Activated CD8-positive, alpha-beta T cell treated with anti-CD3 and anti-CD28 coated beads, Interleukin-2, amount 10 ng/mL, durations not matched to agents 7 days and 5 days (primary cell): ENCODE measurements around the gene MINDY4. TPM values are rescaled to one million over a fixed set of nuclear protein-coding genes. Genes with fewer than 3 reads are reported as not detected.

Experiments
- ATAC-seq: fragments of 150-1000 bp; cut with Tn5 transposase; one replicate; pipeline ENCODE4 v1.10.0; 2021; ENCODE audit warnings: moderate library complexity
- CTCF ChIA-PET: fragments of 350-600 bp; sonication (Branson Sonifier 250); formaldehyde crosslinking; loops from one replicate; lab custom pipeline; 2021; ENCODE audit warnings: antibody characterized with exemption; lab: Charles Lee
- POLR2A ChIA-PET: fragments of 350-600 bp; sonication (Branson Sonifier 250); formaldehyde crosslinking; loops from one replicate; lab custom pipeline; 2021; ENCODE audit warnings: antibody characterized with exemption; lab: Charles Lee
- DNase-seq: peaks from one replicate; pipeline ENCODE4 v3.0.0-alpha.2; 2020
- H3K27ac Mint-ChIP-seq: one replicate; pipeline ENCODE4 v1.8.0; 2021; ENCODE audit warnings: mild to moderate bottlenecking, mixed read lengths
- H3K27me3 Mint-ChIP-seq: one replicate; pipeline ENCODE4 v1.8.0; 2021; ENCODE audit warnings: low read depth, mixed read lengths
- H3K36me3 Mint-ChIP-seq: one replicate; pipeline ENCODE4 v1.8.0; 2021; ENCODE audit warnings: low read depth, mixed read lengths
- H3K4me1 Mint-ChIP-seq: one replicate; pipeline ENCODE4 v1.8.0; 2021; ENCODE audit warnings: low read depth, mixed read lengths
- H3K4me3 Mint-ChIP-seq: one replicate; pipeline ENCODE4 v1.8.0; 2021; ENCODE audit warnings: mild to moderate bottlenecking, mixed read lengths
- H3K9me3 Mint-ChIP-seq: one replicate; pipeline ENCODE4 v1.8.0; 2022; ENCODE audit warnings: mixed read lengths; ENCODE audit not compliant: insufficient read depth
- total RNA-seq, 2 experiments: library from RNA; stranded (reverse); gene quantifications; one replicate each; pipeline ENCODE4 v1.2.3, GENCODE V29; 2021

The MINDY4 gene
- total RNA-seq, 2 experiments from 2014 or later, result 1.3 to 1.5 TPM

GRCh38 chr7:30778255-30779025 lies 7.2 kb downstream of the MINDY4 start:
- ChIA-PET CTCF (interaction anchor here (0.9 kb wide), 1 partner anchor 344 kb away, joined by 3 read pairs; no protein-coding TSS in a partner anchor), POLR2A (no interaction called here)
- ATAC-seq (no peak), DNase-seq (no peak)
- H3K27me3 Mint-ChIP-seq, result no peaks in the 10 kb centered on the region
- no peak overlapping the region for H3K27ac Mint-ChIP-seq
- H3K4me3 Mint-ChIP-seq, result no peak overlapping the region
- H3K36me3 Mint-ChIP-seq, result no peaks in the 10 kb centered on the region
- H3K4me1 Mint-ChIP-seq, result no peaks in the 10 kb centered on the region
- H3K9me3 Mint-ChIP-seq, result no peaks in the 10 kb centered on the region

DNA sequence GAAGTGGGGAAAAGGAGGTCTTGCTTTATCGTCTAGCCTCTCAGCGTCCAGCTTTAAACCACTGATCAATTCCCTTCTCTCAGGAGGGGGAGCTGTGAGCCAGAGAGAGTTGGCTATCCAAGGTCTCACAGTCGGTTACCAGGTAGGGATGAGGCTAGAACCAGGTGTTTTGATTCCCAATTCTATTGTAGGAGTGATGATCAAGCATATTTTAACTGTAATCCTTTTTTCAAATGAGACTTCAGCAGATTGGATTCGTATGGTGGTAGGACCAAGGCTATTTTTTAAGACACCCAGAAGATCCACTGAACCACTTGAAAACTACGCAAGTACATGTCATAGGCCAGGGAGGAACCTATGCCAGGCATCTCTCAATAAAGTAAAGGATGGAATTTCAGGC lies 8.4 kb downstream of the MINDY4 start:
- Mint-ChIP-seq H3K4me3 (no peak overlapping the region), H3K4me1 (no peaks in the 10 kb centered on the region), H3K9me3 (no peaks in the 10 kb centered on the region), H3K27ac (no peak overlapping the region), H3K36me3 (no peaks in the 10 kb centered on the region), H3K27me3 (no peaks in the 10 kb centered on the region)
- no peak for DNase-seq
- ChIA-PET POLR2A (no interaction called here), CTCF (no interaction called here)
- ATAC-seq, result no peak

DNA sequence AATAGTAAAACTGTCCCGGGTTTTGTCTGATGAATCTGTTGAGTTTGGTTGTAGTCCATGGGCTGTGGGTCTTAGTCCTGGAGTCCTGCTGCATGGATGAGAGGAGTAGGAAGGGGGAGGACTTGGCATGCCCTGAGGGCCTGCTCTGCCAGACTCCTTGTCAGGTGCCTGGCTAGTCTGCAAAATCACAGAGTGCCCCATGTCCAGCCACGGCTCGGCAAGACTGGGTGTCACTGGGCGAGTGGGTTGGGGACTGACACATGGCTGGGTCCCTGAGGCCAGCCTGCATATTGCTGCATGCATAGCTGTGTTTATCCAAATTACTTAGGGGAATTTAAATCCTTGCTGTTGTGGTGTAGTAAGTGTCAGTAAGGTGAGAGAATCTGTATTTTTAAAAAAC lies 9.7 kb downstream of the MINDY4 start:
- ChIA-PET CTCF (no interaction called here), POLR2A (no interaction called here)
- DNase-seq (no peak), ATAC-seq (no peak)
- no peak overlapping the region for H3K27ac Mint-ChIP-seq
- no peaks in the 10 kb centered on the region for H3K36me3 Mint-ChIP-seq
- no peaks in the 10 kb centered on the region for H3K27me3 Mint-ChIP-seq
- H3K4me1 Mint-ChIP-seq, result no peaks in the 10 kb centered on the region
- H3K9me3 Mint-ChIP-seq, result no peaks in the 10 kb centered on the region
- no peak overlapping the region for H3K4me3 Mint-ChIP-seq

GRCh38 chr7:30782690-30783089 lies 11.5 kb downstream of the MINDY4 start:
- ChIA-PET POLR2A (no interaction called here), CTCF (interaction anchor here (0.9 kb wide), 1 partner anchor 42 kb away, joined by 3 read pairs; no protein-coding TSS in a partner anchor)
- no peak overlapping the region for H3K27ac Mint-ChIP-seq

GRCh38 chr7:30785786-30786185 lies 14.6 kb downstream of the MINDY4 start:
- no peak for DNase-seq
- no peaks in the 10 kb centered on the region for H3K27me3 Mint-ChIP-seq
- no peak overlapping the region for H3K4me3 Mint-ChIP-seq
- peaks cover 2% of the 10 kb centered on the region for H3K4me1 Mint-ChIP-seq
- H3K36me3 Mint-ChIP-seq, result no peaks in the 10 kb centered on the region
- POLR2A ChIA-PET, result no interaction called here
- no peak for ATAC-seq
- no peaks in the 10 kb centered on the region for H3K9me3 Mint-ChIP-seq
- CTCF ChIA-PET, result interaction anchor here (2.4 kb wide), 1 partner anchor 10 kb away, joined by 5 read pairs; no protein-coding TSS in a partner anchor
- no peak overlapping the region for H3K27ac Mint-ChIP-seq

More at GRCh38 chr7:30782690-30783089, 11.5 kb downstream of the MINDY4 start:
- Mint-ChIP-seq H3K27me3 (no peaks in the 10 kb centered on the region), H3K4me1 (peaks cover 2% of the 10 kb centered on the region), H3K9me3 (no peaks in the 10 kb centered on the region), H3K36me3 (no peaks in the 10 kb centered on the region), H3K4me3 (no peak overlapping the region)
- ATAC-seq, result no peak
- DNase-seq, result no peak

GRCh38 chr7:30787486-30787885 lies 16.3 kb downstream of the MINDY4 start:
- Mint-ChIP-seq H3K9me3 (no peaks in the 10 kb centered on the region), H3K4me1 (peaks cover 2% of the 10 kb centered on the region), H3K27me3 (no peaks in the 10 kb centered on the region), H3K27ac (no peak overlapping the region), H3K4me3 (no peak overlapping the region), H3K36me3 (no peaks in the 10 kb centered on the region)
- ATAC-seq, result peak; percentile 27
- no peak for DNase-seq
- POLR2A ChIA-PET, result interaction anchor here (0.7 kb wide), 1 partner anchor 37 kb away, joined by 3 read pairs; no protein-coding TSS in a partner anchor
- CTCF ChIA-PET, result no interaction called here

DNA sequence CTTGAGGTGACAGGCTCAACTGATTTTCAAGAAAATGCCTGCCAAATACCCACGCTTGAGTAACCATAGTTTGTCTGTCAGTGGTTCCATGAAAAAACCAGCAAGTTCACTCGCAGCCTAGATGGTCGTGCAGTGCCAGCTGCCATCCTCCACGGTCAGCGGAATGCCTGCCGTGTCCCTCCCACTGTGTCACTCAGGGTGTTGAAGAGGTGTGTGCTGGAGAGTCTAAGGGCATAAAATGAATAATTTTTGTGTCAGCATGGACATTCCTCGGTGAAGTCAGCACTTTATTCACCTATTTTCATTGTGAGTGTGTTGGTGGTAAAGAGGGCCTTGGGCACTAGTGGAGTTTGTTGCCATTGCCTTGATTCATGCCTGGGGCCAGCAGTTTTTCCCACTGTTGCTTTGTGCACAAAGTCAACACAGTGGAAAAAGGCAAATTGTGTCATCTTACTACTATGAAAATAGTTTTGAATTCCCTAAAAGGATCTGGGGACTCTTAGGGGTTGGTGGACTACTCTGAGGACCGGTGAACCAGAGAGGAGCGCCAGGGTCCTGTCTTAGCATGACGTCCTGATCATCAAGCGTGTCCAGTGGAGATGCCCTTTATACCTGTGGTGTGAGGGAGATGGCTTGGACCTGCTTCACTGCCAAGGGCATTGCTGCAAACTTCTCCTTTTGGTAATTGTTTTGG lies 17.6 kb downstream of the MINDY4 start:
- POLR2A ChIA-PET, result no interaction called here
- CTCF ChIA-PET, result no interaction called here
- ATAC-seq (no peak), DNase-seq (no peak)
- H3K9me3 Mint-ChIP-seq, result no peaks in the 10 kb centered on the region
- H3K36me3 Mint-ChIP-seq, result no peaks in the 10 kb centered on the region
- peaks cover 2% of the 10 kb centered on the region for H3K4me1 Mint-ChIP-seq
- no peaks in the 10 kb centered on the region for H3K27me3 Mint-ChIP-seq
- H3K27ac Mint-ChIP-seq, result no peak overlapping the region
- H3K4me3 Mint-ChIP-seq, result no peak overlapping the region

GRCh38 chr7:30789334-30789711 lies 18.1 kb downstream of the MINDY4 start:
- CTCF ChIA-PET, result no interaction called here
- H3K27me3 Mint-ChIP-seq, result no peaks in the 10 kb centered on the region
- no peak for ATAC-seq

DNA sequence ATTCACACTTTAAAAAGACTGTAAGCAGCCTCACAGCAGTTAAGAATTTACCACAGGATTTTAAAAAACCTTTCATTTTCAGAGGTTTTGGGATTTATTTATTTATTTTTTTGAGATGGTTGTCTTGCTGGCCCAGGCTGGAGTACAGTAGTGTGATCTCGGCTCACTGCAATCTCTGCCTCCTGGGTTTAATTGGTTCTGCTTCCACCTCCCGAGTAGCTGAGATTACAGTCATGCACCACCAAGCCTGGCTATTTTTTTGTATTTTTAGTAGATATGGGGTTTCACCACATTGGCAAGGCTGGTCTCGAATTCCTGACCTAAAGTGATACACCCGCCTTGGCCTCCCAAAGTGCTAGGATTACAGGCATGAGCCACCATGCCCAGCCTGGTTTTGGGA lies 19.1 kb downstream of the MINDY4 start:
- no peak for DNase-seq
- H3K4me3 Mint-ChIP-seq, result no peak overlapping the region
- ATAC-seq, result no peak
- no peaks in the 10 kb centered on the region for H3K9me3 Mint-ChIP-seq
- POLR2A ChIA-PET, result no interaction called here
- H3K36me3 Mint-ChIP-seq, result no peaks in the 10 kb centered on the region
- no peak overlapping the region for H3K27ac Mint-ChIP-seq
- peaks cover 5% of the 10 kb centered on the region for H3K4me1 Mint-ChIP-seq
- no peaks in the 10 kb centered on the region for H3K27me3 Mint-ChIP-seq
- CTCF ChIA-PET, result interaction anchor here (1.8 kb wide), 1 partner anchor 51 kb away, joined by 6 read pairs; no protein-coding TSS in a partner anchor

More at GRCh38 chr7:30789334-30789711, 18.1 kb downstream of the MINDY4 start:
- DNase-seq, result no peak
- peaks cover 2% of the 10 kb centered on the region for H3K4me1 Mint-ChIP-seq
- no peaks in the 10 kb centered on the region for H3K36me3 Mint-ChIP-seq
- no peak overlapping the region for H3K4me3 Mint-ChIP-seq
- H3K9me3 Mint-ChIP-seq, result no peaks in the 10 kb centered on the region
- POLR2A ChIA-PET, result no interaction called here
- H3K27ac Mint-ChIP-seq, result no peak overlapping the region

- no peak for ATAC-seq
- Mint-ChIP-seq H3K4me1 (peaks cover 12% of the 10 kb centered on the region), H3K4me3 (no peak overlapping the region), H3K36me3 (no peaks in the 10 kb centered on the region), H3K9me3 (no peaks in the 10 kb centered on the region), H3K27me3 (no peaks in the 10 kb centered on the region), H3K27ac (no peak overlapping the region)
- no peak for DNase-seq
- CTCF ChIA-PET, result interaction anchor here (0.8 to 1.8 kb wide), 3 partner anchors 17 to 331 kb away, joined by 3 to 6 read pairs (median 4); no protein-coding TSS in a partner anchor
- POLR2A ChIA-PET, result no interaction called here
Observed at GRCh38 chr7:30791114-30791513, 19.9 kb downstream of the MINDY4 start.

- ChIA-PET CTCF (interaction anchor here (1.1 to 1.6 kb wide), 4 partner anchors 10 to 327 kb away, joined by 3 to 6 read pairs (median 5); no protein-coding TSS in a partner anchor), POLR2A (no interaction called here)
- no peaks in the 10 kb centered on the region for H3K27me3 Mint-ChIP-seq
- ATAC-seq (no peak), DNase-seq (no peak)
- H3K36me3 Mint-ChIP-seq, result no peaks in the 10 kb centered on the region
- no peak overlapping the region for H3K27ac Mint-ChIP-seq
- no peaks in the 10 kb centered on the region for H3K9me3 Mint-ChIP-seq
- peaks cover 21% of the 10 kb centered on the region for H3K4me1 Mint-ChIP-seq
- H3K4me3 Mint-ChIP-seq, result no peak overlapping the region
Observed at GRCh38 chr7:30795161-30795948, 24.1 kb downstream of the MINDY4 start.
